CD14-positive monocyte (primary cell): ENCODE measurements around the gene CCDC150. TPM values are rescaled to one million over a fixed set of nuclear protein-coding genes. Genes with fewer than 3 reads are reported as not detected.

Experiments
- DNase-seq, 3 donors: peaks; one replicate each; pipeline ENCODE4 v3.0.0-alpha.2; 2011 to 2022
- H2AFZ ChIP-seq: 2 replicates; pipeline ENCODE4 v1.6.0; 2012; ENCODE audit warnings: mild to moderate bottlenecking, low read depth, low read length, inconsistent platforms; ENCODE audit not compliant: insufficient read depth, poor library complexity, severe bottlenecking
- H3K27ac ChIP-seq, 2 donors: 1 replicate in 1 of 2; 2 replicates in 1 of 2; pipeline ENCODE4 v1.5.1; 2012 to 2013; ENCODE audit warnings: low read length in 2 of 2, control low read depth in 1 of 2, inconsistent platforms in 1 of 2, low read depth in 1 of 2, mild to moderate bottlenecking in 1 of 2
- H3K27me3 ChIP-seq, 2 donors: one replicate each; pipeline versions ENCODE4 v1.6.0 to v1.6.1; 2011 to 2013; ENCODE audit warnings: low read length in 2 of 2; ENCODE audit not compliant: control insufficient read depth in 2 of 2, insufficient read depth in 2 of 2
- H3K36me3 ChIP-seq, 2 donors: replicated peaks in 1 of 2; 1 replicate in 1 of 2; 2 replicates in 1 of 2; pipeline versions ENCODE4 v1.5.1 to v1.6.1; 2012 to 2013; ENCODE audit warnings: low read length in 2 of 2, control low read depth in 1 of 2, inconsistent platforms in 1 of 2, mild to moderate bottlenecking in 1 of 2; ENCODE audit not compliant: insufficient read depth in 2 of 2, control insufficient read depth in 1 of 2
- H3K4me1 ChIP-seq, 2 donors: 1 replicate in 1 of 2; 2 replicates in 1 of 2; pipeline versions ENCODE4 v1.5.1 to v1.6.1; 2012 to 2013; ENCODE audit warnings: low read length in 2 of 2, control low read depth in 1 of 2, inconsistent platforms in 1 of 2, mild to moderate bottlenecking in 1 of 2, moderate library complexity in 1 of 2; ENCODE audit not compliant: insufficient read depth in 2 of 2, control insufficient read depth in 1 of 2
- H3K4me2 ChIP-seq: replicated peaks from 2 replicates; pipeline ENCODE3; 2012; ENCODE audit warnings: low read length, moderate library complexity, mild to moderate bottlenecking; ENCODE audit not compliant: poor library complexity, severe bottlenecking; ENCODE audit errors: extremely low read depth
- H3K4me3 ChIP-seq, 3 experiments: fragments of 200-600 bp in 1 of 3; sonication (generic) in 1 of 3; replicated peaks in 1 of 3; 1 replicate in 2 of 3; 2 replicates in 1 of 3; pipeline ENCODE4 v1.5.1; 2011 to 2013; ENCODE audit warnings: low read length in 3 of 3, mild to moderate bottlenecking in 3 of 3, control low read depth in 2 of 3, low read depth in 2 of 3, inconsistent platforms in 1 of 3, moderate library complexity in 1 of 3
- H3K79me2 ChIP-seq: 2 replicates; pipeline ENCODE4 v1.6.0; 2012; ENCODE audit warnings: mild to moderate bottlenecking, control low read depth, inconsistent platforms, low read length, moderate library complexity; ENCODE audit not compliant: insufficient read depth
- H3K9ac ChIP-seq: 2 replicates; pipeline ENCODE4 v1.6.0; 2017; ENCODE audit warnings: low read length, mild to moderate bottlenecking; ENCODE audit not compliant: insufficient read depth, poor library complexity, severe bottlenecking
- H3K9me3 ChIP-seq, 2 donors: replicated peaks in 1 of 2; 1 replicate in 1 of 2; 2 replicates in 1 of 2; pipeline versions ENCODE4 v1.5.1 to v1.6.1; 2012 to 2013; ENCODE audit warnings: low read length in 2 of 2, control low read depth in 1 of 2; ENCODE audit not compliant: control insufficient read depth in 1 of 2, insufficient read depth in 1 of 2
- H4K20me1 ChIP-seq: 2 replicates; pipeline ENCODE4 v1.6.0; 2012; ENCODE audit warnings: mild to moderate bottlenecking, low read length, control low read depth, moderate library complexity; ENCODE audit not compliant: insufficient read depth
- H3K27ac Mint-ChIP-seq, 7 donors: one replicate each; pipeline ENCODE4 v1.8.0; 2020; ENCODE audit warnings: mild to moderate bottlenecking in 7 of 7, mixed read lengths in 7 of 7, moderate library complexity in 6 of 7, inconsistent platforms in 2 of 7
- H3K27me3 Mint-ChIP-seq, 3 donors: one replicate each; pipeline ENCODE4 v1.8.0; 2021 to 2022; ENCODE audit warnings: low read depth in 3 of 3, mild to moderate bottlenecking in 3 of 3, mixed read lengths in 3 of 3, moderate library complexity in 3 of 3, inconsistent platforms in 1 of 3
- H3K36me3 Mint-ChIP-seq, 2 donors: one replicate each; pipeline ENCODE4 v1.8.0; 2020; ENCODE audit warnings: mixed read lengths in 2 of 2, inconsistent platforms in 1 of 2, mild to moderate bottlenecking in 1 of 2
- H3K4me1 Mint-ChIP-seq: one replicate; pipeline ENCODE4 v1.8.0; 2020; ENCODE audit warnings: mild to moderate bottlenecking, mixed read lengths
- H3K4me3 Mint-ChIP-seq, 2 donors: one replicate each; pipeline ENCODE4 v1.8.0; 2020; ENCODE audit warnings: mild to moderate bottlenecking in 2 of 2, mixed read lengths in 2 of 2, moderate library complexity in 1 of 2
- H3K9me3 Mint-ChIP-seq, 7 donors: one replicate each; pipeline ENCODE4 v1.8.0; 2020 to 2022; ENCODE audit warnings: mixed read lengths in 7 of 7, mild to moderate bottlenecking in 6 of 7, moderate library complexity in 6 of 7, inconsistent platforms in 2 of 7
- CTCF ChIP-seq: fragments of 200-600 bp; IDR thresholded peaks from one replicate; pipeline ENCODE4 v1.8.0; 2022; ENCODE audit warnings: antibody characterized with exemption, mild to moderate bottlenecking
- WGBS: methylation state at CpG from one replicate; pipeline ENCODE4 v1.1.5; 2013; ENCODE audit warnings: missing lambda C conversion rate; ENCODE audit not compliant: insufficient coverage; 5-methylcytosine and 5-hydroxymethylcytosine counted together
- intact Hi-C, 2 donors: fragments of 100-400 bp; cut with micrococcal nuclease; formaldehyde crosslinking; loops; one replicate each; pipeline versions ENCODE4 v1.15.0 to v1.15.1; 2023
- polyA plus RNA-seq, 3 donors: library from polyadenylated mRNA; depleted of rRNA in 1 of 3; unstranded in 2 of 3; stranded (reverse) in 1 of 3; fragments of 300-500 nt in 2 of 3; fragments of >200 nt in 1 of 3; fragmentation: Illumina TruSeq in 2 of 3; gene quantifications; 1 replicate in 2 of 3; 2 replicates in 1 of 3; pipeline ENCODE4 v1.2.3, GENCODE V29; 2012 to 2021

CCDC150 gene
- polyA plus RNA-seq, 3 donors = 0.09 TPM; not detected in 2

DNA sequence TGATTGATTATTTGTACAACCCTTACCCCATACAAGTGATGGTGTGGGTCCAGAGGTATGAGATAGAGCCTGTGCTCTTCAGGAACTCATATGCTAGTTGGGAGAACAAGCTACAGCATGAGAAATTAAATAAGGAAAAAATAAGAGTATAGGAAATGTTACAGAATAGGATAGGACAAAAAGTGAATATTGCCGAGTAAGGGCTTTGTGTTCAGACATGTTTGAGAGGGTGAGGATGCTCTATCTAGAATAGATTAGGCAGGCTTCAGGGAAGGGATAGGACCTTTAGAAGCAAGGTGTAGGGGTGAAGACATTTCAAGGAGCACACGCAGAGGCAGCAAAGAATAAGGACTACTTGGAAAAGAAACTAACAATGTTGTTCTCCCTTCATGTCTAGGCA, 17.8 kb downstream of the CCDC150 start:
- no peak overlapping the region for H3K9ac ChIP-seq
- no peaks in the 10 kb centered on the region for H3K27me3 ChIP-seq
- intact Hi-C loops = no loop called here
- TF ChIP-seq CTCF = no peak
- no peak overlapping the region for H3K4me3 Mint-ChIP-seq
- no peak overlapping the region for H3K4me2 ChIP-seq
- H3K4me1 Mint-ChIP-seq = no peaks in the 10 kb centered on the region
- H3K9me3 ChIP-seq = peaks cover 19 to 26% of the 10 kb centered on the region in 2 donors
- no peak overlapping the region for H3K4me3 ChIP-seq
- no peaks in the 10 kb centered on the region for H3K79me2 ChIP-seq
- peaks cover 13 to 31% (median 19%) of the 10 kb centered on the region in 7 donors for H3K9me3 Mint-ChIP-seq
- no peaks in the 10 kb centered on the region for H3K4me1 ChIP-seq
- H2AFZ ChIP-seq = no peak overlapping the region
- no peak overlapping the region for H3K27ac Mint-ChIP-seq
- no peaks in the 10 kb centered on the region for H4K20me1 ChIP-seq
- H3K27ac ChIP-seq = no peak overlapping the region
- no peaks in the 10 kb centered on the region for H3K36me3 ChIP-seq
- no peak for DNase-seq
- H3K27me3 Mint-ChIP-seq = no peaks in the 10 kb centered on the region
- H3K36me3 Mint-ChIP-seq = peaks cover 15 to 39% of the 10 kb centered on the region in 2 donors
- 94% methylated on average over 2 of the region's 2 CpGs for WGBS

- no peak overlapping the region for H3K9ac ChIP-seq
- no peak overlapping the region for H3K27ac ChIP-seq
- no peaks in the 10 kb centered on the region for H3K4me1 ChIP-seq
- no peaks in the 10 kb centered on the region for H3K79me2 ChIP-seq
- no peaks in the 10 kb centered on the region for H3K27me3 ChIP-seq
- Mint-ChIP-seq H3K36me3 (peaks cover 8 to 30% of the 10 kb centered on the region in 2 donors), H3K27me3 (no peaks in the 10 kb centered on the region), H3K4me3 (no peak overlapping the region), H3K4me1 (no peaks in the 10 kb centered on the region), H3K9me3 (peaks cover 0 to 12% (median 6%) of the 10 kb centered on the region in 7 donors), H3K27ac (no peak overlapping the region)
- H3K36me3 ChIP-seq = no peaks in the 10 kb centered on the region
- no peak overlapping the region for H3K4me3 ChIP-seq
- H2AFZ ChIP-seq = no peak overlapping the region
- peaks cover 6 to 8% of the 10 kb centered on the region in 2 donors for H3K9me3 ChIP-seq
- intact Hi-C loops = no loop called here
- no peak overlapping the region for H3K4me2 ChIP-seq
- no peak for TF ChIP-seq CTCF
- no peaks in the 10 kb centered on the region for H4K20me1 ChIP-seq
- no CpG with 5 or more reads among the region's 1 CpG for WGBS
- DNase-seq = no peak
Measured at GRCh38 chr2:196659844-196660243, 20.3 kb downstream of the CCDC150 start.
